Measurements from ENCODE around the gene LHFPL6.

DNA sequence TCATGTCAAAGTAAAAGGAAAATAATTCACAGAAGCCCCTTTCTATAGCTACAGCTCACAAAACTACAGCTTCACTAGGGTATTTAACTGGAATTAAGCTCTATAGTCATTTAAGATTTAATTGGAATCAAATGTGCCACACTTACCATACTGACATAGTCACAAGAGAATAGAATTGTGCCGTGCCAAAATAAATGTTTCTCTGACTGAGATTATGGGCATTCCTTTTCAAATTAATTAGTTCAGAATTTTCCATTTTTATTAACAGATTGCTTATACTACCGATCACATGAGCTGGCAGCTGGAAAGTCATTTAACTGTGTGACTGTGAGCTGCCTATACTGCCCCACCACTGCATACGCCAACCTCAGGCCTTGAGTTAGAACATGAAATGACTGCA, 108.4 kb downstream of the LHFPL6 start:
- TF ChIP-seq, protein P1, sequence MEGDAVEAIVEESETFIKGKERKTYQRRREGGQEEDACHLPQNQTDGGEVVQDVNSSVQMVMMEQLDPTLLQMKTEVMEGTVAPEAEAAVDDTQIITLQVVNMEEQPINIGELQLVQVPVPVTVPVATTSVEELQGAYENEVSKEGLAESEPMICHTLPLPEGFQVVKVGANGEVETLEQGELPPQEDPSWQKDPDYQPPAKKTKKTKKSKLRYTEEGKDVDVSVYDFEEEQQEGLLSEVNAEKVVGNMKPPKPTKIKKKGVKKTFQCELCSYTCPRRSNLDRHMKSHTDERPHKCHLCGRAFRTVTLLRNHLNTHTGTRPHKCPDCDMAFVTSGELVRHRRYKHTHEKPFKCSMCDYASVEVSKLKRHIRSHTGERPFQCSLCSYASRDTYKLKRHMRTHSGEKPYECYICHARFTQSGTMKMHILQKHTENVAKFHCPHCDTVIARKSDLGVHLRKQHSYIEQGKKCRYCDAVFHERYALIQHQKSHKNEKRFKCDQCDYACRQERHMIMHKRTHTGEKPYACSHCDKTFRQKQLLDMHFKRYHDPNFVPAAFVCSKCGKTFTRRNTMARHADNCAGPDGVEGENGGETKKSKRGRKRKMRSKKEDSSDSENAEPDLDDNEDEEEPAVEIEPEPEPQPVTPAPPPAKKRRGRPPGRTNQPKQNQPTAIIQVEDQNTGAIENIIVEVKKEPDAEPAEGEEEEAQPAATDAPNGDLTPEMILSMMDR (IDR thresholded peaks at IDR 0.05), result no peak
- no peak for TF ChIP-seq POLR2A (IDR thresholded peaks at IDR 0.05)
